ENCODE measurements around the gene LDHAL6B.

DNA sequence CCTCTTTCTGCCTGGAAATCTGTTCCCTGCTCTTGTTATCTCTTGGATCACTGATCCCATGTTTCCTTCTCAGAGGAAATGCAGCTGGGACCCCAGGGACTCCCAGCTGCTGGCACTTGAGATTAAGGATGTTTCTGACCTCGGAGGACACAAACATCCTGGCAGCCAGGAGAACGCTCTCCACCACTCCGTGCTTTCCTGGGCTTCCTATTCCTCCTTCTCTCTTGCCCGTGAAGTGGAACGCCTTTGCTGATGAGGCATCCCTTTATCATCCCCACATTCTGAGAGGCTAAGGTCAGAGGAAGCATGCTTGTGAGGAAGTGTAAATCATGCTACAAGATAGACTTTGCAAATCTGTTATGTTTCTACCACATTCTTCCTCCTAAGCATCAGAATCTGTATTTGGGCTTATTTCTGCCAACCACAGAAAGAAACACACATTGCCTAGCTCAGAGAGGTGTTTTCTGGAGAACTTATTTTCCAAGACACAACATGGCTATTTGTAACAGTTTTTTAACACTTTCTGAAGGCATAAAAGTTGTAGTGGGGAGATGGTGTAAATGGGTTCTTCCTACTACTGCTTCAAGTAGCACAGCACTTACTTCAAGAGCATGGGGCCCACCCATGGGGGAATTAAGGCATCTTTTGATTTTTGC, 25.6 kb upstream of the LDHAL6B start:
- TF ChIP-seq, protein P1, sequence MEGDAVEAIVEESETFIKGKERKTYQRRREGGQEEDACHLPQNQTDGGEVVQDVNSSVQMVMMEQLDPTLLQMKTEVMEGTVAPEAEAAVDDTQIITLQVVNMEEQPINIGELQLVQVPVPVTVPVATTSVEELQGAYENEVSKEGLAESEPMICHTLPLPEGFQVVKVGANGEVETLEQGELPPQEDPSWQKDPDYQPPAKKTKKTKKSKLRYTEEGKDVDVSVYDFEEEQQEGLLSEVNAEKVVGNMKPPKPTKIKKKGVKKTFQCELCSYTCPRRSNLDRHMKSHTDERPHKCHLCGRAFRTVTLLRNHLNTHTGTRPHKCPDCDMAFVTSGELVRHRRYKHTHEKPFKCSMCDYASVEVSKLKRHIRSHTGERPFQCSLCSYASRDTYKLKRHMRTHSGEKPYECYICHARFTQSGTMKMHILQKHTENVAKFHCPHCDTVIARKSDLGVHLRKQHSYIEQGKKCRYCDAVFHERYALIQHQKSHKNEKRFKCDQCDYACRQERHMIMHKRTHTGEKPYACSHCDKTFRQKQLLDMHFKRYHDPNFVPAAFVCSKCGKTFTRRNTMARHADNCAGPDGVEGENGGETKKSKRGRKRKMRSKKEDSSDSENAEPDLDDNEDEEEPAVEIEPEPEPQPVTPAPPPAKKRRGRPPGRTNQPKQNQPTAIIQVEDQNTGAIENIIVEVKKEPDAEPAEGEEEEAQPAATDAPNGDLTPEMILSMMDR (IDR thresholded peaks at IDR 0.05): no peak
- TF ChIP-seq EP300 (IDR thresholded peaks at IDR 0.05) (no peak), POLR2AphosphoS5 (IDR thresholded peaks at IDR 0.05) (no peak), POLR2A (IDR thresholded peaks at IDR 0.05) (no peak)
